GM12878 (cell line): ENCODE data around the gene RUNDC1. TPM values are rescaled to one million over a fixed set of nuclear protein-coding genes. Genes with fewer than 3 reads are reported as not detected.

Experiments
- ATF7 ChIP-seq: fragments of 450-650 bp; IDR thresholded peaks from 2 replicates; pipeline ENCODE4 v1.6.1; 2016; ENCODE audit warnings: low read depth, mild to moderate bottlenecking
- CBX3 ChIP-seq: fragments of 200-600 bp; sonication (generic); IDR thresholded peaks from 2 replicates; pipeline ENCODE4 v1.6.1; 2016; ENCODE audit warnings: low read depth, borderline replicate concordance
- CBX5 ChIP-seq: sonication (generic); IDR thresholded peaks from 2 replicates; pipeline ENCODE4 v1.6.1; 2016; ENCODE audit warnings: low read depth, moderate library complexity, mild to moderate bottlenecking, inconsistent platforms
- ESRRA ChIP-seq: IDR thresholded peaks from 2 replicates; pipeline ENCODE4 v1.6.1; 2012; ENCODE audit warnings: mild to moderate bottlenecking, low read length, improper control_type of control experiment
- FOXM1 ChIP-seq: IDR thresholded peaks from 2 replicates; pipeline ENCODE4 v1.6.1; 2012; ENCODE audit warnings: low read depth, mild to moderate bottlenecking, inconsistent platforms, low read length, moderate library complexity
- HCFC1 ChIP-seq: fragments of 150-350 bp; IDR thresholded peaks from 2 replicates; pipeline ENCODE4 v1.6.1; 2014; ENCODE audit warnings: low read length
- IKZF1 ChIP-seq: fragments of 450-650 bp; conservative IDR thresholded peaks from 2 replicates; pipeline ENCODE4 v1.6.1; 2017; ENCODE audit warnings: antibody characterized with exemption, mild to moderate bottlenecking
- PKNOX1 ChIP-seq: fragments of 450-650 bp; IDR thresholded peaks from 2 replicates; pipeline ENCODE4 v1.6.1; 2016; ENCODE audit warnings: mild to moderate bottlenecking
- PML ChIP-seq: IDR thresholded peaks from 2 replicates; pipeline ENCODE4 v1.6.1; 2012; ENCODE audit warnings: low read length, inconsistent platforms
- RB1 ChIP-seq: fragments of 450-650 bp; formaldehyde crosslinking; IDR thresholded peaks from 2 replicates; pipeline ENCODE4 v1.6.1; 2017; ENCODE audit warnings: mild to moderate bottlenecking, borderline replicate concordance
- RUNX3 ChIP-seq: IDR thresholded peaks from 2 replicates; pipeline ENCODE4 v1.6.1; 2012; ENCODE audit warnings: low read length, inconsistent platforms
- YBX1 ChIP-seq: fragments of 450-650 bp; IDR thresholded peaks from 2 replicates; pipeline ENCODE4 v1.6.1; 2016; ENCODE audit warnings: antibody characterized with exemption
- polyA plus RNA-seq, 11 experiments: library from polyadenylated mRNA; depleted of rRNA in 4 of 11; unstranded in 6 of 11; stranded (reverse) in 5 of 11; fragments of >200 nt; fragmentation: Nextera tagmentation in 4 of 11; fragmentation: Illumina TruSeq in 1 of 11; extraction: Ambion mirVana in 4 of 11; extraction: Trizol in 1 of 11; gene quantifications; 1 replicate in 1 of 11; 2 replicates in 10 of 11; pipeline versions ENCODE4 v1.2.1 to v1.2.3, GENCODE V29; 2011 to 2016; ENCODE audit warnings: inconsistent platforms in 2 of 11, missing spikeins in 2 of 11, low read depth in 1 of 11
- total RNA-seq, 4 experiments: library from RNA; depleted of rRNA in 3 of 4; stranded (reverse); fragments of >200 nt in 3 of 4; fragmentation: Illumina TruSeq in 1 of 4; extraction: Trizol in 1 of 4; gene quantifications; 2 replicates each; pipeline versions ENCODE4 v1.2.1 to v1.2.3, GENCODE V29; 2013 to 2021
- TF ChIP-seq, protein P1 (sequence below): fragments of 450-650 bp; IDR thresholded peaks from 2 replicates; pipeline ENCODE4 v1.6.1; 2017; ENCODE audit warnings: mild to moderate bottlenecking
- TF ChIP-seq, protein P2 (sequence below): fragments of 450-650 bp; IDR thresholded peaks from 2 replicates; pipeline ENCODE4 v1.6.1; 2016; ENCODE audit warnings: mild to moderate bottlenecking, moderate library complexity, borderline replicate concordance
- TF ChIP-seq, protein P3 (sequence below): IDR thresholded peaks from 2 replicates; pipeline ENCODE4 v1.6.1; 2011; ENCODE audit warnings: mild to moderate bottlenecking, low read depth, low read length, moderate library complexity; ENCODE audit not compliant: insufficient replicate concordance
- TF ChIP-seq, protein P4 (sequence below): fragments of 450-650 bp; IDR thresholded peaks from 2 replicates; pipeline ENCODE4 v1.6.1; 2018; ENCODE audit warnings: mild to moderate bottlenecking, low read depth, moderate library complexity; ENCODE audit not compliant: partially characterized antibody
- TF ChIP-seq, protein P5 (sequence below): IDR thresholded peaks from 2 replicates; pipeline ENCODE4 v1.6.1; 2012; ENCODE audit warnings: low read depth, low read length, improper control_type of control experiment

Gene RUNDC1
- total and polyA plus RNA-seq, 10 of the 15 experiments (the other 5 are each of a cell fraction or from before 2014, with no cell fraction given) = 2.9 to 15.6 (median 8.2) TPM

GRCh38 chr17:42964161-42964932 lies 16.0 kb upstream of the RUNDC1 start, which contains the start of gene AARSD1 (continued):
- no peak for TF ChIP-seq FOXM1
- TF ChIP-seq, protein P1, sequence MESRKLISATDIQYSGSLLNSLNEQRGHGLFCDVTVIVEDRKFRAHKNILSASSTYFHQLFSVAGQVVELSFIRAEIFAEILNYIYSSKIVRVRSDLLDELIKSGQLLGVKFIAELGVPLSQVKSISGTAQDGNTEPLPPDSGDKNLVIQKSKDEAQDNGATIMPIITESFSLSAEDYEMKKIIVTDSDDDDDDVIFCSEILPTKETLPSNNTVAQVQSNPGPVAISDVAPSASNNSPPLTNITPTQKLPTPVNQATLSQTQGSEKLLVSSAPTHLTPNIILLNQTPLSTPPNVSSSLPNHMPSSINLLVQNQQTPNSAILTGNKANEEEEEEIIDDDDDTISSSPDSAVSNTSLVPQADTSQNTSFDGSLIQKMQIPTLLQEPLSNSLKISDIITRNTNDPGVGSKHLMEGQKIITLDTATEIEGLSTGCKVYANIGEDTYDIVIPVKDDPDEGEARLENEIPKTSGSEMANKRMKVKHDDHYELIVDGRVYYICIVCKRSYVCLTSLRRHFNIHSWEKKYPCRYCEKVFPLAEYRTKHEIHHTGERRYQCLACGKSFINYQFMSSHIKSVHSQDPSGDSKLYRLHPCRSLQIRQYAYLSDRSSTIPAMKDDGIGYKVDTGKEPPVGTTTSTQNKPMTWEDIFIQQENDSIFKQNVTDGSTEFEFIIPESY = no peak
- peak; percentile 86 for TF ChIP-seq PML
- TF ChIP-seq, protein P2, sequence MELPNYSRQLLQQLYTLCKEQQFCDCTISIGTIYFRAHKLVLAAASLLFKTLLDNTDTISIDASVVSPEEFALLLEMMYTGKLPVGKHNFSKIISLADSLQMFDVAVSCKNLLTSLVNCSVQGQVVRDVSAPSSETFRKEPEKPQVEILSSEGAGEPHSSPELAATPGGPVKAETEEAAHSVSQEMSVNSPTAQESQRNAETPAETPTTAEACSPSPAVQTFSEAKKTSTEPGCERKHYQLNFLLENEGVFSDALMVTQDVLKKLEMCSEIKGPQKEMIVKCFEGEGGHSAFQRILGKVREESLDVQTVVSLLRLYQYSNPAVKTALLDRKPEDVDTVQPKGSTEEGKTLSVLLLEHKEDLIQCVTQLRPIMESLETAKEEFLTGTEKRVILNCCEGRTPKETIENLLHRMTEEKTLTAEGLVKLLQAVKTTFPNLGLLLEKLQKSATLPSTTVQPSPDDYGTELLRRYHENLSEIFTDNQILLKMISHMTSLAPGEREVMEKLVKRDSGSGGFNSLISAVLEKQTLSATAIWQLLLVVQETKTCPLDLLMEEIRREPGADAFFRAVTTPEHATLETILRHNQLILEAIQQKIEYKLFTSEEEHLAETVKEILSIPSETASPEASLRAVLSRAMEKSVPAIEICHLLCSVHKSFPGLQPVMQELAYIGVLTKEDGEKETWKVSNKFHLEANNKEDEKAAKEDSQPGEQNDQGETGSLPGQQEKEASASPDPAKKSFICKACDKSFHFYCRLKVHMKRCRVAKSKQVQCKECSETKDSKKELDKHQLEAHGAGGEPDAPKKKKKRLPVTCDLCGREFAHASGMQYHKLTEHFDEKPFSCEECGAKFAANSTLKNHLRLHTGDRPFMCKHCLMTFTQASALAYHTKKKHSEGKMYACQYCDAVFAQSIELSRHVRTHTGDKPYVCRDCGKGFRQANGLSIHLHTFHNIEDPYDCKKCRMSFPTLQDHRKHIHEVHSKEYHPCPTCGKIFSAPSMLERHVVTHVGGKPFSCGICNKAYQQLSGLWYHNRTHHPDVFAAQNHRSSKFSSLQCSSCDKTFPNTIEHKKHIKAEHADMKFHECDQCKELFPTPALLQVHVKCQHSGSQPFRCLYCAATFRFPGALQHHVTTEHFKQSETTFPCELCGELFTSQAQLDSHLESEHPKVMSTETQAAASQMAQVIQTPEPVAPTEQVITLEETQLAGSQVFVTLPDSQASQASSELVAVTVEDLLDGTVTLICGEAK = peak; percentile 41; the same call in 1 of the 2 replicates
- TF ChIP-seq PKNOX1 = peak; percentile 83
- TF ChIP-seq CBX5 = no peak
- TF ChIP-seq CBX3 = no peak
- TF ChIP-seq, protein P3, sequence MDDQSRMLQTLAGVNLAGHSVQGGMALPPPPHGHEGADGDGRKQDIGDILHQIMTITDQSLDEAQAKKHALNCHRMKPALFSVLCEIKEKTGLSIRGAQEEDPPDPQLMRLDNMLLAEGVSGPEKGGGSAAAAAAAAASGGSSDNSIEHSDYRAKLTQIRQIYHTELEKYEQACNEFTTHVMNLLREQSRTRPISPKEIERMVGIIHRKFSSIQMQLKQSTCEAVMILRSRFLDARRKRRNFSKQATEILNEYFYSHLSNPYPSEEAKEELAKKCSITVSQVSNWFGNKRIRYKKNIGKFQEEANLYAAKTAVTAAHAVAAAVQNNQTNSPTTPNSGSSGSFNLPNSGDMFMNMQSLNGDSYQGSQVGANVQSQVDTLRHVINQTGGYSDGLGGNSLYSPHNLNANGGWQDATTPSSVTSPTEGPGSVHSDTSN = peak; percentile 56
- peak; percentile 52 for TF ChIP-seq HCFC1
- TF ChIP-seq IKZF1 = peak; percentile 81
- peak; percentile 59; the same call in 1 of the 2 replicates for TF ChIP-seq RB1
- 0 out of 2 replicates have a peak, but pooled peaks have one; percentile 39 for TF ChIP-seq ESRRA
- TF ChIP-seq RUNX3 = peak; percentile 85
- TF ChIP-seq ATF7 = peak; percentile 58
- TF ChIP-seq, protein P4, sequence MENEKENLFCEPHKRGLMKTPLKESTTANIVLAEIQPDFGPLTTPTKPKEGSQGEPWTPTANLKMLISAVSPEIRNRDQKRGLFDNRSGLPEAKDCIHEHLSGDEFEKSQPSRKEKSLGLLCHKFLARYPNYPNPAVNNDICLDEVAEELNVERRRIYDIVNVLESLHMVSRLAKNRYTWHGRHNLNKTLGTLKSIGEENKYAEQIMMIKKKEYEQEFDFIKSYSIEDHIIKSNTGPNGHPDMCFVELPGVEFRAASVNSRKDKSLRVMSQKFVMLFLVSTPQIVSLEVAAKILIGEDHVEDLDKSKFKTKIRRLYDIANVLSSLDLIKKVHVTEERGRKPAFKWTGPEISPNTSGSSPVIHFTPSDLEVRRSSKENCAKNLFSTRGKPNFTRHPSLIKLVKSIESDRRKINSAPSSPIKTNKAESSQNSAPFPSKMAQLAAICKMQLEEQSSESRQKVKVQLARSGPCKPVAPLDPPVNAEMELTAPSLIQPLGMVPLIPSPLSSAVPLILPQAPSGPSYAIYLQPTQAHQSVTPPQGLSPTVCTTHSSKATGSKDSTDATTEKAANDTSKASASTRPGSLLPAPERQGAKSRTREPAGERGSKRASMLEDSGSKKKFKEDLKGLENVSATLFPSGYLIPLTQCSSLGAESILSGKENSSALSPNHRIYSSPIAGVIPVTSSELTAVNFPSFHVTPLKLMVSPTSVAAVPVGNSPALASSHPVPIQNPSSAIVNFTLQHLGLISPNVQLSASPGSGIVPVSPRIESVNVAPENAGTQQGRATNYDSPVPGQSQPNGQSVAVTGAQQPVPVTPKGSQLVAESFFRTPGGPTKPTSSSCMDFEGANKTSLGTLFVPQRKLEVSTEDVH = no peak
- TF ChIP-seq, protein P5, sequence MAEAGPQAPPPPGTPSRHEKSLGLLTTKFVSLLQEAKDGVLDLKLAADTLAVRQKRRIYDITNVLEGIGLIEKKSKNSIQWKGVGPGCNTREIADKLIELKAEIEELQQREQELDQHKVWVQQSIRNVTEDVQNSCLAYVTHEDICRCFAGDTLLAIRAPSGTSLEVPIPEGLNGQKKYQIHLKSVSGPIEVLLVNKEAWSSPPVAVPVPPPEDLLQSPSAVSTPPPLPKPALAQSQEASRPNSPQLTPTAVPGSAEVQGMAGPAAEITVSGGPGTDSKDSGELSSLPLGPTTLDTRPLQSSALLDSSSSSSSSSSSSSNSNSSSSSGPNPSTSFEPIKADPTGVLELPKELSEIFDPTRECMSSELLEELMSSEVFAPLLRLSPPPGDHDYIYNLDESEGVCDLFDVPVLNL = no peak
- TF ChIP-seq YBX1 = no peak
